ENCODE measurements around the gene PARK7. TPM values are rescaled to one million over a fixed set of nuclear protein-coding genes. Genes with fewer than 3 reads are reported as not detected.
A peak's percentile ranks its signal among the peaks of the same experiment; 100 is the strongest.

The PARK7 gene
- total RNA-seq, 4 donors from 2014 or later, result 161 to 216 (median 191) TPM

GRCh38 chr1:8015809-8016165 lies 54.3 kb downstream of the PARK7 start:
- peaks cover 4 to 66% (median 33%) of the 10 kb centered on the region in 4 donors for H3K4me1 ChIP-seq
- peak overlapping the region in 3 of 4 donors; percentile 15 to 67 (median 62) for H3K27ac ChIP-seq
- WGBS, 2 donors, result 48 to 51% methylated on average over 2 of the region's 2 CpGs
- no peak for TF ChIP-seq CTCF (IDR thresholded peaks at IDR 0.05)
- peak in 1 of 2 donors; percentile 14 for TF ChIP-seq EP300 (IDR thresholded peaks at IDR 0.05)
- no peak for TF ChIP-seq POLR2A (IDR thresholded peaks at IDR 0.05)
- H3K36me3 ChIP-seq, result peaks cover 0 to 37% (median 0%) of the 10 kb centered on the region in 3 donors
- DNase-seq (ENCODE audit: low spot score in 2 of 2), result peak in 1 of 2 donors; percentile 53
- no peaks in the 10 kb centered on the region for H3K27me3 ChIP-seq
- no peak overlapping the region for H3K4me3 ChIP-seq
- no peaks in the 10 kb centered on the region for H3K9me3 ChIP-seq

- DNase-seq (ENCODE audit: low spot score in 2 of 2), result no peak
- Histone ChIP-seq H3K9me3 (no peaks in the 10 kb centered on the region), H3K4me3 (no peak overlapping the region), H3K27ac (peak overlapping the region in 2 of 4 donors; percentile 15 to 36), H3K4me1 (peaks cover 4 to 72% (median 33%) of the 10 kb centered on the region in 4 donors), H3K36me3 (peaks cover 0 to 31% (median 0%) of the 10 kb centered on the region in 3 donors), H3K27me3 (no peaks in the 10 kb centered on the region)
- WGBS, 2 donors, result 54 to 66% methylated on average over 4 of the region's 4 CpGs
- TF ChIP-seq EP300 (IDR thresholded peaks at IDR 0.05), result no peak
- TF ChIP-seq CTCF (IDR thresholded peaks at IDR 0.05), result no peak
These were observed 54.8 kb downstream of the PARK7 start for GRCh38 chr1:8016210-8016894.

- Histone ChIP-seq H3K36me3 (peaks cover 0 to 28% (median 0%) of the 10 kb centered on the region in 3 donors), H3K27me3 (no peaks in the 10 kb centered on the region), H3K4me3 (no peak overlapping the region), H3K9me3 (no peaks in the 10 kb centered on the region), H3K4me1 (peaks cover 4 to 77% (median 33%) of the 10 kb centered on the region in 4 donors), H3K27ac (peak overlapping the region in 2 of 4 donors; percentile 15 to 36)
- no peak for DNase-seq (ENCODE audit: low spot score in 2 of 2)
- no peak for TF ChIP-seq CTCF (IDR thresholded peaks at IDR 0.05)
- TF ChIP-seq EP300 (IDR thresholded peaks at IDR 0.05), result no peak
- no peak for TF ChIP-seq POLR2A (IDR thresholded peaks at IDR 0.05)
These were observed 55.4 kb downstream of the PARK7 start for GRCh38 chr1:8016895-8017241.

- peak overlapping the region in 2 of 4 donors; percentile 36 to 55 for H3K27ac ChIP-seq
- no peaks in the 10 kb centered on the region for H3K9me3 ChIP-seq
- H3K27me3 ChIP-seq, result no peaks in the 10 kb centered on the region
- TF ChIP-seq POLR2A (IDR thresholded peaks at IDR 0.05) (no peak), CTCF (IDR thresholded peaks at IDR 0.05) (no peak), EP300 (IDR thresholded peaks at IDR 0.05) (peak; percentile 28 to 47)
- H3K4me3 ChIP-seq, result no peak overlapping the region
- H3K36me3 ChIP-seq, result peaks cover 0 to 20% (median 0%) of the 10 kb centered on the region in 3 donors
- 33 to 36% methylated on average over 5 of the region's 5 CpGs for WGBS, 2 donors
- H3K4me1 ChIP-seq, result peaks cover 4 to 85% (median 33%) of the 10 kb centered on the region in 4 donors
- no peak for DNase-seq (ENCODE audit: low spot score in 2 of 2)
These were observed 56.1 kb downstream of the PARK7 start for GRCh38 chr1:8017495-8018197.
